H1 (cell line): ENCODE results near the gene RRH.

Experiments used
- EP300 ChIP-seq, 2 experiments: IDR thresholded peaks; 1 replicate in 1 of 2; 2 replicates in 1 of 2; pipeline ENCODE4 v1.6.1; 2011 to 2012; ENCODE audit warnings: low read depth in 2 of 2, low read length in 2 of 2, mild to moderate bottlenecking in 2 of 2, borderline replicate concordance in 1 of 2, inconsistent platforms in 1 of 2, moderate library complexity in 1 of 2
- JUND ChIP-seq: IDR thresholded peaks from 2 replicates; pipeline ENCODE4 v1.6.1; 2011; ENCODE audit warnings: mild to moderate bottlenecking, improper control_type of control experiment, low read length
- TBP ChIP-seq: IDR thresholded peaks from 2 replicates; pipeline ENCODE4 v1.6.1; 2011; ENCODE audit warnings: low read depth, low read length, improper control_type of control experiment
- TCF12 ChIP-seq: IDR thresholded peaks from 2 replicates; pipeline ENCODE4 v1.6.1; 2011; ENCODE audit warnings: low read depth, mild to moderate bottlenecking, low read length
- TF ChIP-seq, protein P1 (sequence below), 3 experiments: IDR thresholded peaks; 1 replicate in 2 of 3; 2 replicates in 1 of 3; pipeline versions ENCODE4 v1.5.1 to v1.6.1; 2011; ENCODE audit warnings: low read length in 3 of 3, mild to moderate bottlenecking in 3 of 3, inconsistent platforms in 2 of 3, low read depth in 1 of 3, moderate library complexity in 1 of 3; ENCODE audit not compliant: insufficient read depth in 1 of 3; ENCODE audit errors: control extremely low read depth in 1 of 3

DNA sequence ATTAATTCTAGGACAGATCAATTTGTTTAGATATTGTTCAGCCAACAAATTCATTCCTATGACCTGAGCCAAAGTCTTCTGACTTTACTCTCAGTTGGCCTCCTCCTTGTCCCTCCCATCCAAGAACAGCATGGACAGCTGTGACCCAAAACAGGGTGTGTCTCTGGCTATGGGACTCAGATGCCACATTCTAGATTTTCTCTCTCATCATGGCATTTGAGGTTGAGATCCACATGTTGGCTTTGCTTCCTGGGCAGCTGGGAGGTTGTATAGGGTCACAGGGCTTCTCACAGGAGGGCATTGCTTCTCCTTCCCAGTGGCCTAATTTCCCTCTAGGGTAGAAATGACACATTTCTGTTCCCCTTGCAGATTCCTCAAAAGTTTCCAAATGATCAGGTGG, 62.3 kb downstream of the RRH start:
- TF ChIP-seq, protein P1, sequence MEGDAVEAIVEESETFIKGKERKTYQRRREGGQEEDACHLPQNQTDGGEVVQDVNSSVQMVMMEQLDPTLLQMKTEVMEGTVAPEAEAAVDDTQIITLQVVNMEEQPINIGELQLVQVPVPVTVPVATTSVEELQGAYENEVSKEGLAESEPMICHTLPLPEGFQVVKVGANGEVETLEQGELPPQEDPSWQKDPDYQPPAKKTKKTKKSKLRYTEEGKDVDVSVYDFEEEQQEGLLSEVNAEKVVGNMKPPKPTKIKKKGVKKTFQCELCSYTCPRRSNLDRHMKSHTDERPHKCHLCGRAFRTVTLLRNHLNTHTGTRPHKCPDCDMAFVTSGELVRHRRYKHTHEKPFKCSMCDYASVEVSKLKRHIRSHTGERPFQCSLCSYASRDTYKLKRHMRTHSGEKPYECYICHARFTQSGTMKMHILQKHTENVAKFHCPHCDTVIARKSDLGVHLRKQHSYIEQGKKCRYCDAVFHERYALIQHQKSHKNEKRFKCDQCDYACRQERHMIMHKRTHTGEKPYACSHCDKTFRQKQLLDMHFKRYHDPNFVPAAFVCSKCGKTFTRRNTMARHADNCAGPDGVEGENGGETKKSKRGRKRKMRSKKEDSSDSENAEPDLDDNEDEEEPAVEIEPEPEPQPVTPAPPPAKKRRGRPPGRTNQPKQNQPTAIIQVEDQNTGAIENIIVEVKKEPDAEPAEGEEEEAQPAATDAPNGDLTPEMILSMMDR (IDR thresholded peaks at IDR 0.05; ENCODE audit: control extremely low read depth in 1 of 3, insufficient read depth in 1 of 3, low read depth in 1 of 3, low read length in 3 of 3), result no peak
- TF ChIP-seq TCF12, result no peak
- no peak for TF ChIP-seq JUND
- TF ChIP-seq TBP, result no peak
- TF ChIP-seq EP300 (IDR thresholded peaks at IDR 0.05; ENCODE audit: borderline replicate concordance in 1 of 2, low read depth in 2 of 2, low read length in 2 of 2), result no peak
